Thyroid gland (tissue), 4 donors: ENCODE measurements around the gene TRMO. TPM values are rescaled to one million over a fixed set of nuclear protein-coding genes. Genes with fewer than 3 reads are reported as not detected.

Source experiments
- DNase-seq, 2 donors: peaks; one replicate each; pipeline ENCODE4 v3.0.0-alpha.2; 2019
- H3K27ac ChIP-seq, 3 donors: fragments of 200-600 bp; sonication (generic); 1 replicate in 2 of 3; 2 replicates in 1 of 3; pipeline ENCODE4 v1.5.1; 2016 to 2019; ENCODE audit warnings: mild to moderate bottlenecking in 1 of 3, moderate library complexity in 1 of 3
- H3K27me3 ChIP-seq: fragments of 200-600 bp; sonication (generic); one replicate; pipeline ENCODE4 v1.5.1; 2019
- H3K36me3 ChIP-seq, 2 donors: fragments of 200-600 bp; sonication (generic); one replicate each; pipeline ENCODE4 v1.5.1; 2016 to 2019
- H3K4me1 ChIP-seq, 2 donors: fragments of 200-600 bp; sonication (generic); one replicate each; pipeline ENCODE4 v1.5.1; 2017 to 2019
- H3K4me3 ChIP-seq, 3 donors: fragments of 200-600 bp; sonication (generic); replicated peaks in 1 of 3; 1 replicate in 2 of 3; 2 replicates in 1 of 3; pipeline ENCODE4 v1.5.1; 2016; ENCODE audit warnings: mild to moderate bottlenecking in 1 of 3
- H3K9me3 ChIP-seq: fragments of 200-600 bp; sonication (generic); one replicate; pipeline ENCODE4 v1.5.1; 2017
- POLR2A ChIP-seq, 2 donors: fragments of 450-650 bp; IDR thresholded peaks; one replicate each; pipeline ENCODE4 v1.6.1; 2017; ENCODE audit warnings: antibody characterized with exemption in 2 of 2, mild to moderate bottlenecking in 2 of 2, moderate library complexity in 1 of 2
- WGBS, 2 donors: methylation state at CpG; one replicate each; pipeline ENCODE4 v1.1.5; 2017; 5-methylcytosine and 5-hydroxymethylcytosine counted together
- intact Hi-C: fragments of 100-400 bp; cut with DNase I; formaldehyde crosslinking; loops from one replicate; pipeline ENCODE4 v1.15.1; 2023
- total RNA-seq, 4 donors: library from RNA; depleted of rRNA; stranded (reverse); fragments of >200 nt; gene quantifications; one replicate each; pipeline ENCODE4 v1.2.3, GENCODE V29; 2016
- TF ChIP-seq, protein P1 (sequence below), 6 experiments: fragments of 200-600 bp in 3 of 6; fragments of 450-650 bp in 3 of 6; sonication (generic) in 3 of 6; IDR thresholded peaks; one replicate each; pipeline ENCODE4 v1.5.1; 2016 to 2019; ENCODE audit warnings: antibody characterized with exemption in 6 of 6, mild to moderate bottlenecking in 2 of 6, inconsistent platforms in 1 of 6, moderate library complexity in 1 of 6

TRMO gene
- total RNA-seq, 4 donors from 2014 or later, result 56.6 to 81.6 (median 59.0) TPM

DNA sequence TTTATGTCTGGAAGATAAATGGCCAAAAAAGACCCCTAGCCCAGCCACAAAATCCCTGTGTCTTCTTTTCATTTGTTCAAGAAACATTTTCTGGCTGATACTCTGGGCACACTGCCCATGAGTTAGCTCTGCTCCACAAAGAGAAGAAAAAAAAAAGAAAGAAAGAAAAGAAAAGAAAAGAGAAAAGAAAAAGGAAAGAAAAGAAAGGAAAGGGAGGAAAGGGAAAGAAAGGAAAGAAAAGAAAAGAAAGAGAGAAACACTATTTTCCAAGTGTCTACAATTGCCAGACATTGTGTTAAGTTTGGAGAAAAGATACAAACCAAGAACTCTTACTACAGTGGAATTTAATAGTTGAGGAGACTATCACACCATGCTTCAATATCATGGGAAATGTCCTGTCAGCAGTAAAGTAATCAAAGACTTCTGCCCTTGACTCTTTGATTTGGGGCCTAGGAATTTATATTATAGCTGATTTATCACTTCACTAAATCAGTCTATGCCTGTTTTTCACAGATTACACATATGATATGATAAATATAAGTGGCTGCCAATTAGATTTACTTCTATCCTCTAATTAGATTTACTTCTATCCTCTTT is 3.0 kb downstream of the TRMO start:
- Histone ChIP-seq H3K27me3 (no peaks in the 10 kb centered on the region), H3K36me3 (no peaks in the 10 kb centered on the region), H3K27ac (peak overlapping the region in 2 of 3 donors; percentile 16 to 100), H3K9me3 (no peaks in the 10 kb centered on the region), H3K4me1 (peaks cover 24 to 25% of the 10 kb centered on the region in 2 donors), H3K4me3 (no peak overlapping the region)
- TF ChIP-seq, protein P1, sequence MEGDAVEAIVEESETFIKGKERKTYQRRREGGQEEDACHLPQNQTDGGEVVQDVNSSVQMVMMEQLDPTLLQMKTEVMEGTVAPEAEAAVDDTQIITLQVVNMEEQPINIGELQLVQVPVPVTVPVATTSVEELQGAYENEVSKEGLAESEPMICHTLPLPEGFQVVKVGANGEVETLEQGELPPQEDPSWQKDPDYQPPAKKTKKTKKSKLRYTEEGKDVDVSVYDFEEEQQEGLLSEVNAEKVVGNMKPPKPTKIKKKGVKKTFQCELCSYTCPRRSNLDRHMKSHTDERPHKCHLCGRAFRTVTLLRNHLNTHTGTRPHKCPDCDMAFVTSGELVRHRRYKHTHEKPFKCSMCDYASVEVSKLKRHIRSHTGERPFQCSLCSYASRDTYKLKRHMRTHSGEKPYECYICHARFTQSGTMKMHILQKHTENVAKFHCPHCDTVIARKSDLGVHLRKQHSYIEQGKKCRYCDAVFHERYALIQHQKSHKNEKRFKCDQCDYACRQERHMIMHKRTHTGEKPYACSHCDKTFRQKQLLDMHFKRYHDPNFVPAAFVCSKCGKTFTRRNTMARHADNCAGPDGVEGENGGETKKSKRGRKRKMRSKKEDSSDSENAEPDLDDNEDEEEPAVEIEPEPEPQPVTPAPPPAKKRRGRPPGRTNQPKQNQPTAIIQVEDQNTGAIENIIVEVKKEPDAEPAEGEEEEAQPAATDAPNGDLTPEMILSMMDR (IDR thresholded peaks at IDR 0.05), result no peak
- TF ChIP-seq POLR2A (IDR thresholded peaks at IDR 0.05), result no peak
- DNase-seq, result no peak
- intact Hi-C loops, result no loop called here

DNA sequence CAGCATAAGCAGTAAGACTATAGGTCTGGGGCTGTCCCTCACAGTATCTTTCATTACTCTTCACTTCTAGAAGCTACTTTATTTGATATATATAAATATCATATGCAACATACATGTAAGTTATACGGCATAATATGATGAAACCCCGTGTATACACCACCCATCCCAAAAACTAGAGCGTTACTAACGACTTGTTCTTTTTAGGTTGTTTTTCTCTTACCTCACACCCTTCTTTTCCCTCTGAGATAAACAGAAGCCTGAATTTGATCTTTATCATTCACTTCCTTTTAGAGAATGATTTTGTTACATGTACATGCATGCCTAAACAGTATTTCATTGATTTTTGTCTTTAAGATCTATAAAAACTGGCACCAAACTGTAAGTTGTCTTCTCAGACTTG is 3.7 kb downstream of the TRMO start:
- no peak for TF ChIP-seq POLR2A (IDR thresholded peaks at IDR 0.05)
- TF ChIP-seq, protein P1 (IDR thresholded peaks at IDR 0.05), result no peak
- Histone ChIP-seq H3K4me1 (peaks cover 24 to 25% of the 10 kb centered on the region in 2 donors), H3K4me3 (no peak overlapping the region), H3K9me3 (no peaks in the 10 kb centered on the region), H3K27me3 (no peaks in the 10 kb centered on the region), H3K36me3 (no peaks in the 10 kb centered on the region), H3K27ac (peak overlapping the region in 1 of 3 donors; percentile 100)
- WGBS, 2 donors, result 74 to 86% methylated on average over 4 of the region's 4 CpGs
- no peak for DNase-seq
- intact Hi-C loops, result no loop called here

DNA sequence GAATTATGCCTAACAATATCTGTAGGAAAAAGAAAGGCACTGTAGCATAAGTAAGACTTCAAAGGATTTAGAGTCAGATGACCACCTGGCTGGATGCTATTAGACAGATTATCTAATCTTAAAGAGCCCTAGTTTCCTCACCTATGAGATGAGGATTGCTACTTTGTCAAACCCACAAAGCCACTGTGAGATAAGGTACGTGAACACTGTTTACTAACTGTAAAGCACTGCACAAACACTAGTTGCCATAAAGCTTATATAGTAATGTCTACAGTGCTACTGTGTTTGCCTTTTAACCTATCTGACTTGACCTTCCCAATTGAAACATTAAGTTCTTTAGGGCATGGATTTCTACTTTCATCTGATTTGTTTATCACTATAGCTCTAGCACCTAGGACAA is 10.3 kb downstream of the TRMO start:
- H3K36me3 ChIP-seq, result peaks cover 13 to 16% of the 10 kb centered on the region in 2 donors
- 95% methylated on average over 1 of the region's 1 CpG for WGBS, 2 donors
- H3K4me3 ChIP-seq, result no peak overlapping the region
- peaks cover 24 to 36% of the 10 kb centered on the region in 2 donors for H3K4me1 ChIP-seq
- TF ChIP-seq, protein P1 (IDR thresholded peaks at IDR 0.05), result no peak
- TF ChIP-seq POLR2A (IDR thresholded peaks at IDR 0.05), result no peak
- DNase-seq, result no peak
- no peaks in the 10 kb centered on the region for H3K27me3 ChIP-seq
- H3K9me3 ChIP-seq, result no peaks in the 10 kb centered on the region
- intact Hi-C loops, result no loop called here
- H3K27ac ChIP-seq, result peak overlapping the region in 2 of 3 donors; percentile 19 to 79

DNA sequence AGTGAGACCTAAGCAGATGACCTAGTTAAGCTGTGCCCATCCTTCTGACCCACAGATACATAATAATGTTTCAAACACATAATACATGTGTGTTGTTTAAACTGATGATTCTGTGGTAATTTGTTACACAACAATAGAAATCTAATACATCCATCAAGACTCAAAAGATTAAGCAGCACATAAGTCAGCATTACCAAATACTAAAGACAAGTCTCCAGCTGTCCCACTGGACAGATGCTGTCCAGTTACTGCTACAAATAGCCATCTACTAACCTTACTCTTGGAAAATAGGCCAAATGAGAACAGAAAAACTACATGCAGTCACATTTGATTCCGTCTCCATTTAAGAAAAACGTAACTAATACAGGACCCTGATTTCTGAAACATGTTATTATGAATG is 10.8 kb downstream of the TRMO start:
- no peak for DNase-seq
- Histone ChIP-seq H3K36me3 (peaks cover 13 to 16% of the 10 kb centered on the region in 2 donors), H3K27ac (peak overlapping the region in 2 of 3 donors; percentile 79 to 87), H3K4me3 (no peak overlapping the region), H3K9me3 (no peaks in the 10 kb centered on the region), H3K4me1 (peaks cover 27 to 40% of the 10 kb centered on the region in 2 donors), H3K27me3 (no peaks in the 10 kb centered on the region)
- no peak for TF ChIP-seq POLR2A (IDR thresholded peaks at IDR 0.05)
- TF ChIP-seq, protein P1 (IDR thresholded peaks at IDR 0.05), result no peak
- 92 to 97% methylated on average over 2 of the region's 2 CpGs for WGBS, 2 donors
- intact Hi-C loops, result no loop called here

DNA sequence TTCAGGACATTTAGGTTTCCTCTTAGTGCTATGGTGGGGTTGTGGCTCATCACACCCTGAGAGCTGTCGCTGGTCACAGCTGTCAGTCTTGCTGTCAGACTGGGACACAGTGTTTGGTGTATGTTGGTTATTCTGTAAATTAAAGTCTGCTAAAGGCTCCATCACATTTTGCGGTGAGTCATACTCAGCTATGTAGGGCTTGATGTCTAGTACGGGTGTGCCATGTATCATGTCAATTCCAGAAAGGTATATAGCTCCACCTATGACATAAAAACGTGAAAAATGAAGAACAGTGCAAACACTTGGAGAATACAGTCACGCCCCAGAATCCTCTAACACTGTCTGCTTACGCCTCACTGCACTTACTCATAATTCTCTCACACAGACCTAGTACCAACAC is 11.9 kb downstream of the TRMO start:
- peaks cover 13 to 16% of the 10 kb centered on the region in 2 donors for H3K36me3 ChIP-seq

More for the DNA sequence above, 11.9 kb downstream of the TRMO start:
- Histone ChIP-seq H3K9me3 (no peaks in the 10 kb centered on the region), H3K27ac (peak overlapping the region; percentile 76 to 87 (median 79)), H3K27me3 (no peaks in the 10 kb centered on the region), H3K4me3 (no peak overlapping the region), H3K4me1 (peaks cover 35 to 49% of the 10 kb centered on the region in 2 donors)
- DNase-seq, result no peak
- 93 to 96% methylated on average over 6 of the region's 6 CpGs for WGBS, 2 donors
- intact Hi-C loops, result no loop called here
- TF ChIP-seq, protein P1 (IDR thresholded peaks at IDR 0.05), result no peak
- no peak for TF ChIP-seq POLR2A (IDR thresholded peaks at IDR 0.05)
